ENCODE measurements around the gene OSBPL10.

The OSBPL10 gene

GRCh38 chr3:31882431-31882830 lies 98.6 kb downstream of the OSBPL10 start:
- TF ChIP-seq CTCF (IDR thresholded peaks at IDR 0.05), result no peak
- H2AFZ ChIP-seq, result no peak overlapping the region
- H3K4me1 ChIP-seq, result no peaks in the 10 kb centered on the region
- H3K9me3 ChIP-seq (ENCODE audit: control insufficient read depth, low read length), result no peaks in the 10 kb centered on the region
- no peak overlapping the region for H3K4me3 ChIP-seq (ENCODE audit: low read depth, low read length)
- no peaks in the 10 kb centered on the region for H3K79me2 ChIP-seq
- no peak overlapping the region for H3K4me2 ChIP-seq (ENCODE audit: low read length)
- H3K27ac ChIP-seq, result no peak overlapping the region
- no peaks in the 10 kb centered on the region for H3K27me3 ChIP-seq (ENCODE audit: control insufficient read depth, insufficient read depth, low read length)
- H3K9ac ChIP-seq, result no peak overlapping the region
- H3K36me3 ChIP-seq (ENCODE audit: control insufficient read depth, insufficient read depth, low read length), result no peaks in the 10 kb centered on the region

- H3K4me3 ChIP-seq (ENCODE audit: low read depth, low read length), result no peak overlapping the region
- TF ChIP-seq CTCF (IDR thresholded peaks at IDR 0.05), result no peak
- H3K4me1 ChIP-seq, result no peaks in the 10 kb centered on the region
- no peak overlapping the region for H3K4me2 ChIP-seq (ENCODE audit: low read length)
- H3K27me3 ChIP-seq (ENCODE audit: control insufficient read depth, insufficient read depth, low read length), result no peaks in the 10 kb centered on the region
- H3K9ac ChIP-seq, result no peak overlapping the region
- H3K36me3 ChIP-seq (ENCODE audit: control insufficient read depth, insufficient read depth, low read length), result no peaks in the 10 kb centered on the region
- H3K79me2 ChIP-seq, result no peaks in the 10 kb centered on the region
- H2AFZ ChIP-seq, result no peak overlapping the region
- H3K27ac ChIP-seq, result no peak overlapping the region
- no peaks in the 10 kb centered on the region for H3K9me3 ChIP-seq (ENCODE audit: control insufficient read depth, low read length)
These were observed 100.5 kb downstream of the OSBPL10 start for GRCh38 chr3:31880482-31881078.

- no peak overlapping the region for H3K4me2 ChIP-seq (ENCODE audit: low read length)
- H3K36me3 ChIP-seq (ENCODE audit: control insufficient read depth, insufficient read depth, low read length), result no peaks in the 10 kb centered on the region
- no peak overlapping the region for H3K4me3 ChIP-seq (ENCODE audit: low read depth, low read length)
- H3K27ac ChIP-seq, result no peak overlapping the region
- no peaks in the 10 kb centered on the region for H3K27me3 ChIP-seq (ENCODE audit: control insufficient read depth, insufficient read depth, low read length)
- H3K9ac ChIP-seq, result no peak overlapping the region
- no peaks in the 10 kb centered on the region for H3K9me3 ChIP-seq (ENCODE audit: control insufficient read depth, low read length)
- TF ChIP-seq CTCF (IDR thresholded peaks at IDR 0.05), result no peak
- no peaks in the 10 kb centered on the region for H3K79me2 ChIP-seq
- H3K4me1 ChIP-seq, result no peaks in the 10 kb centered on the region
- no peak overlapping the region for H2AFZ ChIP-seq
These were observed 101.0 kb downstream of the OSBPL10 start for GRCh38 chr3:31880020-31880419.

- Histone ChIP-seq H3K4me3 (ENCODE audit: low read depth, low read length) (no peak overlapping the region), H2AFZ (no peak overlapping the region), H3K9ac (no peak overlapping the region), H3K79me2 (no peaks in the 10 kb centered on the region), H3K4me2 (ENCODE audit: low read length) (no peak overlapping the region), H3K27me3 (ENCODE audit: control insufficient read depth, insufficient read depth, low read length) (no peaks in the 10 kb centered on the region), H3K9me3 (ENCODE audit: control insufficient read depth, low read length) (no peaks in the 10 kb centered on the region), H3K27ac (no peak overlapping the region), H3K4me1 (no peaks in the 10 kb centered on the region), H3K36me3 (ENCODE audit: control insufficient read depth, insufficient read depth, low read length) (no peaks in the 10 kb centered on the region)
- no peak for TF ChIP-seq CTCF (IDR thresholded peaks at IDR 0.05)
These were observed 101.7 kb downstream of the OSBPL10 start for GRCh38 chr3:31879365-31879764.

GRCh38 chr3:31878231-31878838 lies 102.7 kb downstream of the OSBPL10 start:
- no peak for TF ChIP-seq CTCF (IDR thresholded peaks at IDR 0.05)
- Histone ChIP-seq H3K9ac (no peak overlapping the region), H3K4me3 (ENCODE audit: low read depth, low read length) (no peak overlapping the region), H3K9me3 (ENCODE audit: control insufficient read depth, low read length) (no peaks in the 10 kb centered on the region), H3K27ac (no peak overlapping the region), H3K36me3 (ENCODE audit: control insufficient read depth, insufficient read depth, low read length) (no peaks in the 10 kb centered on the region), H3K27me3 (ENCODE audit: control insufficient read depth, insufficient read depth, low read length) (no peaks in the 10 kb centered on the region), H3K4me1 (no peaks in the 10 kb centered on the region), H3K79me2 (no peaks in the 10 kb centered on the region), H3K4me2 (ENCODE audit: low read length) (no peak overlapping the region), H2AFZ (no peak overlapping the region)

All from parathyroid adenoma (tissue), 2 donors.